Thymus (tissue), 11 donors: ENCODE measurements around the gene CASTOR1. TPM values are rescaled to one million over a fixed set of nuclear protein-coding genes. Genes with fewer than 3 reads are reported as not detected.

Experiments used
- DNase-seq, 9 donors: peaks; one replicate each; pipeline ENCODE4 v3.0.0-alpha.2; 2013; ENCODE audit warnings: low spot score in 9 of 9, low read depth in 6 of 9, missing footprints in 1 of 9
- H3K27ac ChIP-seq, 2 donors: one replicate each; pipeline ENCODE4 v1.5.1; 2013; ENCODE audit warnings: control low read depth in 1 of 2, low read depth in 1 of 2, low read length in 1 of 2, mild to moderate bottlenecking in 1 of 2, moderate library complexity in 1 of 2
- H3K27me3 ChIP-seq, 2 donors: one replicate each; pipeline ENCODE4 v1.5.1; 2013; ENCODE audit warnings: low read length in 1 of 2; ENCODE audit not compliant: control insufficient read depth in 2 of 2, insufficient read depth in 1 of 2
- H3K36me3 ChIP-seq, 2 donors: one replicate each; pipeline ENCODE4 v1.5.1; 2013; ENCODE audit warnings: low read length in 1 of 2, mild to moderate bottlenecking in 1 of 2, moderate library complexity in 1 of 2; ENCODE audit not compliant: control insufficient read depth in 2 of 2, insufficient read depth in 2 of 2
- H3K4me1 ChIP-seq, 2 donors: one replicate each; pipeline ENCODE4 v1.5.1; 2013; ENCODE audit warnings: low read length in 2 of 2; ENCODE audit not compliant: control insufficient read depth in 2 of 2, insufficient read depth in 2 of 2
- H3K4me3 ChIP-seq, 2 donors: one replicate each; pipeline ENCODE4 v1.5.1; 2013; ENCODE audit warnings: low read length in 2 of 2, control low read depth in 1 of 2, mild to moderate bottlenecking in 1 of 2
- H3K9me3 ChIP-seq, 2 donors: one replicate each; pipeline ENCODE4 v1.5.1; 2013; ENCODE audit warnings: low read length in 1 of 2, mild to moderate bottlenecking in 1 of 2; ENCODE audit not compliant: control insufficient read depth in 2 of 2, insufficient read depth in 1 of 2
- WGBS: extraction: QIAGEN DNeasy Blood & Tissue Kit; methylation state at CpG from one replicate; pipeline ENCODE4 v1.1.7; 2013; 5-methylcytosine and 5-hydroxymethylcytosine counted together
- polyA plus RNA-seq: library from polyadenylated mRNA; stranded (reverse); fragments of 200-250 nt; gene quantifications from one replicate; pipeline ENCODE4 v1.2.3, GENCODE V29; 2013
- total RNA-seq: library from RNA; stranded (reverse); fragments of 120-200 nt; gene quantifications from one replicate; pipeline ENCODE4 v1.2.4, GENCODE V29; 2013
- donor health status: healthy.

CASTOR1 gene
- total and polyA plus RNA-seq, 2 donors = 12.8 to 19.6 TPM

- H3K36me3 ChIP-seq = peaks cover 69 to 74% of the 10 kb centered on the region in 2 donors
- no peak overlapping the region for H3K27ac ChIP-seq
- no peak for DNase-seq
- no peaks in the 10 kb centered on the region for H3K27me3 ChIP-seq
- no peaks in the 10 kb centered on the region for H3K9me3 ChIP-seq
- 89% methylated on average over 2 of the region's 2 CpGs for WGBS
- H3K4me3 ChIP-seq = no peak overlapping the region
- peaks cover 0 to 3% of the 10 kb centered on the region in 2 donors for H3K4me1 ChIP-seq
Measured at GRCh38 chr22:30332994-30333706, 43.8 kb upstream of the CASTOR1 start.

- peaks cover 3 to 6% of the 10 kb centered on the region in 2 donors for H3K4me1 ChIP-seq
- no peak overlapping the region for H3K27ac ChIP-seq
- no peak overlapping the region for H3K4me3 ChIP-seq
- no peak for DNase-seq
- WGBS = 97% methylated on average over 5 of the region's 5 CpGs
- H3K36me3 ChIP-seq = peaks cover 63 to 69% of the 10 kb centered on the region in 2 donors
- H3K9me3 ChIP-seq = no peaks in the 10 kb centered on the region
- no peaks in the 10 kb centered on the region for H3K27me3 ChIP-seq
Measured at GRCh38 chr22:30332551-30332950, 43.2 kb upstream of the CASTOR1 start.

GRCh38 chr22:30328466-30329049 lies 39.3 kb upstream of the CASTOR1 start:
- WGBS = 91% methylated on average over 3 of the region's 3 CpGs
- no peak overlapping the region for H3K27ac ChIP-seq
- H3K9me3 ChIP-seq = no peaks in the 10 kb centered on the region
- peaks cover 23 to 35% of the 10 kb centered on the region in 2 donors for H3K36me3 ChIP-seq
- no peak overlapping the region for H3K4me3 ChIP-seq
- H3K4me1 ChIP-seq = peaks cover 26 to 36% of the 10 kb centered on the region in 2 donors
- no peaks in the 10 kb centered on the region for H3K27me3 ChIP-seq
- no peak for DNase-seq

- no peak for DNase-seq
- H3K36me3 ChIP-seq = peaks cover 17 to 34% of the 10 kb centered on the region in 2 donors
- H3K4me3 ChIP-seq = no peak overlapping the region
- 94% methylated on average over 5 of the region's 5 CpGs for WGBS
- peaks cover 26 to 43% of the 10 kb centered on the region in 2 donors for H3K4me1 ChIP-seq
- H3K27ac ChIP-seq = no peak overlapping the region
- H3K9me3 ChIP-seq = no peaks in the 10 kb centered on the region
- no peaks in the 10 kb centered on the region for H3K27me3 ChIP-seq
Measured at GRCh38 chr22:30327864-30328345, 38.6 kb upstream of the CASTOR1 start.

GRCh38 chr22:30326706-30327362 lies 37.5 kb upstream of the CASTOR1 start, which contains the start of gene TBC1D10A:
TSS of gene TBC1D10A (minus strand) at chr22:30326941. CDS start at chr22:30326881, 60 bp downstream.
- no peaks in the 10 kb centered on the region for H3K9me3 ChIP-seq
- H3K27me3 ChIP-seq = no peaks in the 10 kb centered on the region
- under 1% methylated on average over 69 of the region's 69 CpGs for WGBS
- peak within 1 kb of the TSS; percentile 73 to 89 for H3K4me3 ChIP-seq
- peaks cover 26 to 48% of the 10 kb centered on the region in 2 donors for H3K4me1 ChIP-seq
- H3K36me3 ChIP-seq = peaks cover 9 to 28% of the 10 kb centered on the region in 2 donors
- peak; percentile 78 to 97 (median 91) for DNase-seq
- peak within 1 kb of the TSS; percentile 83 to 84 for H3K27ac ChIP-seq

DNA sequence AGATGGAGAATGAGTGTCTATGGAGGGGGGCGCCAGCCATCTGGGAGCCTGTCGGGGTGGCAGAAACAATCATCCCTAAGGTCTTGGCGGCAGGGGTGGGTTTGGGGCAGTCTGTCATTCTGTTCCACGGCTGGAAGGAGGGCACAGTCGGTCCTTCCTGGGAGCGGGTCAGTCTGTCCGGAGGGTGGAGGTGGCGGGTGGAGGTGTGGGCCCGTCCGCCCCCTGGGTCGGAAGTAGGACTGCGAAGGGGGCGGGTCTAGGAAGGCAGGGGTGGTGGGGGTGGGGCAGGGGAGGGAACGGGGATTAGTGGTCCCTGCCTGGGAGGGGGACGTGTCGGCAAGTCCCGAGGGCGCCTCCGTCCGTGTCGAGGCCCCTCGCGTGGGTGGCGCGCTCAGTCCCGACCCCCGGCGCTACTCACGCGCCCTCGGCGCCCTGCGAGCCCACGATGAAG lies 37.0 kb upstream of the CASTOR1 start:
- DNase-seq = no peak

DNA sequence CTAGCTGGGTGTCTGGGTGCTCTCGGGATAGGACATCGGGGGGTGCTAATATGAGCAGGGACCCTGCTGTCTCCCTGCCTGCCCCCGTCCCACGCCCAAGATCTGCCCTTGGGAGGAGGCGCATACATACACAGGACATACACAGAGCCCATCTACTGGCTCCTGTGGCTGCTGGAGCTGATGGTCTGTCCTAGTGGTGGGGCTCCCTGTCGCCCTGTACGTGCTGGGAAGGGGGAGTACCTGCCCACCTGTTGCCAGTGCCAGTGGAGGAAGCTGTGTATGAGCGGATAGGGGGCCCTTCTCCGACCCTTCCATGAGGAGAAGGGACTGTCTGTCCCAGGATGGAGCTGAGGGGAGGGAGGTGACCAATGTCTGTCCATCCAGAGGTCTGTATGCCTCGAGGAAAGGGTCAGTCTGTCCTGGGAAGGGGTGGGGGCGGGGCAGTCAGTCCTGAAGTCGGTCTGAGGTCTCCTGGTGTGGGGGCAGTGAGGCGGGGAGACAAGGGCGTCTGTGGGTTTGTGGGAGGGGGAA lies 36.5 kb upstream of the CASTOR1 start:
- Histone ChIP-seq H3K27me3 (no peaks in the 10 kb centered on the region), H3K36me3 (peaks cover 9 to 30% of the 10 kb centered on the region in 2 donors), H3K4me1 (peaks cover 33 to 56% of the 10 kb centered on the region in 2 donors), H3K27ac (peak overlapping the region in 1 of 2 donors; percentile 54), H3K9me3 (no peaks in the 10 kb centered on the region), H3K4me3 (peak overlapping the region; percentile 73 to 89)
- 46% methylated on average over 14 of the region's 14 CpGs for WGBS
- DNase-seq = no peak

More for the DNA sequence above, 37.0 kb upstream of the CASTOR1 start:
- Histone ChIP-seq H3K36me3 (peaks cover 9 to 30% of the 10 kb centered on the region in 2 donors), H3K4me1 (peaks cover 29 to 52% of the 10 kb centered on the region in 2 donors), H3K9me3 (no peaks in the 10 kb centered on the region), H3K27ac (peak overlapping the region; percentile 43 to 73), H3K27me3 (no peaks in the 10 kb centered on the region), H3K4me3 (peak overlapping the region; percentile 73 to 89)
- WGBS = under 1% methylated on average over 34 of the region's 34 CpGs

GRCh38 chr22:30325065-30325720 lies 35.9 kb upstream of the CASTOR1 start:
- Histone ChIP-seq H3K27me3 (no peaks in the 10 kb centered on the region), H3K27ac (peak overlapping the region in 1 of 2 donors; percentile 14), H3K9me3 (no peaks in the 10 kb centered on the region), H3K4me3 (peak overlapping the region; percentile 73 to 89), H3K36me3 (peaks cover 12 to 32% of the 10 kb centered on the region in 2 donors), H3K4me1 (peaks cover 33 to 58% of the 10 kb centered on the region in 2 donors)
- no peak for DNase-seq
- 86% methylated on average over 5 of the region's 5 CpGs for WGBS
